Activated gamma-delta T cell treated with Interleukin-2 at 50 U/mL for 16 hours (primary cell): ENCODE measurements around the gene COPS9.

Source experiments
- DNase-seq: peaks from one replicate; pipeline ENCODE4 v3.0.0-alpha.2; 2020

COPS9 gene

DNA sequence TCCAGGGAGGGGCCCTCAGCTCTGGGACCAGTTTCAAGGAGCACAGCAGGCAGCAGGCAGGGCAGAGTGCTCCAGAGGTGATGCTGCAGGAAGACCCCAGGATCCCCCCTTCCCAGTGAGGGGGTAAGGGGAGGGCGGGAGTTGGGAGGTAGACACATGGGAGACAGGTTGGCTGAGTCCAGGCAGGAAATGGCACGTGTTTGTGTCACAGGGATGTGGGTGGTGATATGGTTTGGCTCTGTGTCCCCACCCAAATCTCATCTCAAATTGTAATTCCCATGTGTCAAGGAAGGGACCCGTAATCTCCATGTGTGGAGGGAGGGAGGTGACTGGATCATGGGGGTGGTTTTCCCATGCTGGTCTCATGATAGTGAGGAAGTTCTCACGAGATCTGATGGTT, 29.6 kb upstream of the COPS9 start:
- no peak for DNase-seq

DNA sequence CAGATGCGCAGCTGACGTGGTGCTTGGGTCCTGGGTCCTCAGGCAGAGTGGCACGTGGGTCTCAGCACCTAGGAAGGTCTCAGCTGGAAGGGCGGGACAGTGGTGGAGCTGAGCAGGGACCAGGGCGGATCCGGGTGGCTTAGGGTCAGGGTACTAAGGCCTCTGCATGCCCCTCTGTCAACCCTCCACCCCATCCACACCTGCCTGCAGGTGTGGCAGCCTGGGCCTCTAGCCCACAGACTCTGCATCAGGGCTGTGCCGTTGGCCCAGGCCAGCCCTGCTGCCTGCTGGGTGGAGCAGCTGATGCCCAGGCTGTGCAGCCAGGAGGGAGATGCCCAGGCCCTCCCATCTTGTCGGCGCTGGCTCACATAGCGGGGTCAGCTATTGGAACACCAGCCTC, 28.9 kb upstream of the COPS9 start:
- DNase-seq: no peak

DNA sequence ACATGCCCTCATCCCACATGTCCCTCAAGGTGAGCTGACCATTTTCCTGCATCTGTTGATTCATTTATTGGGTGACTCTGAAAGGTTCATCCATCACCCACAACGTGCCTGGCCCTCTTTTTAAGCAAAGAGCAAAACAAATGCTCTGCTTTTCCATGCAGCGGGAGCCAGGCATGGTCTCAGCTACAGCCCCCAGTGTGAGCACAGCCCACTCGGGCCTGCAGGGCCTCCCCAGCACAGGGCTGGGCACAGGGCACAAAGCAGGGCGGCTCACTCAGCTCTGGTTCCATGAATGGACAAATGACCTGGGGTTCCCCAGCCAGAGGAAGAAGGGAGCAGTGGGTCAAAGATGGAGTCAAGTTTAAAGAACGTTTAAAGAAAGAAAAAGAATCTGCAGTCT, 28.5 kb upstream of the COPS9 start:
- DNase-seq: no peak

DNA sequence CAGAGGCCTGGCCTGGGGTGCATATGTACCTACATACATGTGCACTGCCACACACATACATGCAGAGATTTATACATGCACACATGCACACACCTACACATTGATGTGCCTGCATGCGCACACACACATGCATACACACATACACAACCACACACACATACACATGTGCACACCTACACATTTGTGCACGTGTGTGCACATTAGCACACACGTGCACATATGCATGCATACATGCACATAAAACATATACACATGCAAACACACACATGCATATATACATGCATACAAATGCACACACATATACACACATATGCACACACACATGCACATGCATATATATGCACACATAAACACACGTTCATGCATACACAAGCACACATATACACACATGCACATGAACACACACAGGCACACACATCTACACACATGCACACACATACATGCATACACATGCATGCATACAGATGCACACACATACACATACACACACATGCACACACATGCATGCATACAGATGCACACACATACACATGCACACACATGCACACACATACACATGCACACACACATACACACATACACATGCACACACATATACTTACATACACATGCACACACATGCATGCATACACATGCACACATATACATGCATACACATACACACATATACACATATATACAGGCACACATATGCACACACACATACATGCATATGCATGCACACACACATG, 27.9 kb upstream of the COPS9 start:
- DNase-seq: no peak

DNA sequence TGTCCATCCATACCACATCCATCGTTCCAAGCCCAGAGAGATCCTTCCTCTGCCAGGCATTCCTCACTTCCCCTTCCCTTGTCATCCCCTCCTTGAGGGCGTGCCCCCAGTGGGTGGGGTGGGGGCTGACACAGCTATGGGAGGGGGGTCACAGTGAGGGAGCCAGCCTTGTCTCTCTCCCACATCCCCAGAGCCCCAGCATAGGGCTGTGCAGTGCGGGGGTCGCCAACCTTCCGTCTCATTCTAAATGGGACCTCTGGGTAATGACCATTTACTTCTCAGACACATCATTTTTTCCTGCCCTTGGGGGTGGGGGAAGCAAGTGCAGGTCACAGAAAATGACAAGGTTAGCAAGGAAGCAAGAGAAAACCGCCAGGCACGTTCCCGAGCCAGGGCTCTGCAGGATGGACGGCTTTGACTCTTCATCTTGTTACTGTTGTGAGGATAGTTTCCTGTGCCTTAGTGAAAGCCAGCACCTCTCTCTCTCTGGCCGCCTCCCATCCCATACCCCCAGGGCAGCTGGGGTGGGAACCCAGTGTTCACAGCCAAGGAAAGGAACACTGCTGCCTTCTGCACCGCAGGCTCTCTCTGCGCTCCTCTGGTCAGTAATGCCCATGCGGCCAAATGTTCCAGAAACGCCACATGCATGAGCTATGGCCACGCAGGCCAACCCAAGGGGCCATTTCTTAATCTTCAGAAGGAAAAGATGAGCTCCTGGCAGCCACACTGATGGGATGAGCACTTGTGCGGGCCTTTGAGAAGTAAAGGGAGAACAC, 27.0 kb upstream of the COPS9 start:
- no peak for DNase-seq

DNA sequence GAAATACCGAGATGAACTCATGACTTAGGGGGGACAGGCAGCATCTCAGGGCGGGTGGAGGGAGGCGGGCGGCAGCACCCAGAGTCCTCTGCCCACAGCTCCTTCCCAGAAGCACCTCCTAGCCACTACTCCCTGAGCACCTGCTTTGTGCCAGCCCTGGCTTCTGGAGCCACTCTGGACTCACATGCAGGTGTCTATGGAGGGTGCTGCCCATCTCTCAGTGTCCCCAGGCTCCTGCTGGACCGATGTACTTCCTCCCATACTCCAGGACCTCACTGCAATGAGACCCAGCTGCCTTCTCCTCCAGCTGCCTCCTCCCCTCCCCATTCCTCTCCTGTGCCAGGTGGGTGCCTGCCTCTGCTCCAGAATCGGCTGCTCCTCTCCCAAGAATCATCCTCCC, 26.4 kb upstream of the COPS9 start:
- DNase-seq: no peak

DNA sequence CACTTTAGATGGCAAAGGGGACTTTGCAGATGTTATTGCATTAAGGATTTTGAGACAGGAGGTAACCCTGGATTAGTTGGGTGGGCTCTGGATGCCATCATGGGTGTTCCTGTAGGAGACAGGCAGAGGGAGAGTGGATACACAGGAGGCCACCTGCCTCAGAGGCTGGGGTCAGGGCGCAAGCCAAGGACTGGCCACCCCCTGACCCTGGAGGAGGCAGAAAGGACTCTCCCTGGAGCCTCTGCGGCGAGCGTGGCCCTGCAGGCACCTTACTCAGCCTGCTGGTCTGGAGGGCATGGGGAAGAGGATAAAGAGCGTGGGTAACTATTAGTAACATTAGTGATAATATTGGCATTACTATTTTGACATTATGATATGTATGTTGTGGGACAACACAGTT, 25.9 kb upstream of the COPS9 start:
- DNase-seq: no peak

DNA sequence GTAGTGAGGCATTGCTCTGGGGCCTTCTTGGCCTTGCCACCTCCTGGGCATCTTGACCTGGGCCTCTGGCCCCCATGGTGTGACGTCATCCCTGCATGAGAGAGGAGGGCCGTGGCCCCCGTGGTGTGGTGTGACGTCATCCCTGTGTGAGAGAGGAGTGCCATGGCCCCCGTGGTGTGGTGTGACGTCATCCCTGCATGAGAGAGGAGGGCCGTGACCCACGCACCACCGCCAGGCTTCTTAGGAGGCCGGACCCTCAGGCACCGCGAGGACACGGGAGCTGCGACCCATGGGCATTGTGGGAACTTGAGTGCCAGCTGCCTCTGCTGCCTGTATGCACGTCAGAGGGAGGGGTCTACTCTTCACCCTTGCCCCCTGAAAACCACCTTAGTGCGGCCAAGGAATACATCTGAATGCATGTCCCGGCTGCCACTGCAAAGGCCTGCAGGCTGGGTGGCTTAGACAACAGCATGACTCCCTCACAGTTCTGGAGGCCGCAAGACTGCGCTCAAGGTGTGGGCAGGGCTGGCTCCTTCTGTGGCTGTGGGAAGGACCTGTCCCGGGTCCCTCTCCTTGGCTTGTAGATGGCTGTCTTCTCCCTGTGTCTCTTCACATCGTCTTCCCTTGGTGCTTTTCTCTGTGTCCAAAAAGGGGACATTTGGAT, 25.1 kb upstream of the COPS9 start:
- no peak for DNase-seq

DNA sequence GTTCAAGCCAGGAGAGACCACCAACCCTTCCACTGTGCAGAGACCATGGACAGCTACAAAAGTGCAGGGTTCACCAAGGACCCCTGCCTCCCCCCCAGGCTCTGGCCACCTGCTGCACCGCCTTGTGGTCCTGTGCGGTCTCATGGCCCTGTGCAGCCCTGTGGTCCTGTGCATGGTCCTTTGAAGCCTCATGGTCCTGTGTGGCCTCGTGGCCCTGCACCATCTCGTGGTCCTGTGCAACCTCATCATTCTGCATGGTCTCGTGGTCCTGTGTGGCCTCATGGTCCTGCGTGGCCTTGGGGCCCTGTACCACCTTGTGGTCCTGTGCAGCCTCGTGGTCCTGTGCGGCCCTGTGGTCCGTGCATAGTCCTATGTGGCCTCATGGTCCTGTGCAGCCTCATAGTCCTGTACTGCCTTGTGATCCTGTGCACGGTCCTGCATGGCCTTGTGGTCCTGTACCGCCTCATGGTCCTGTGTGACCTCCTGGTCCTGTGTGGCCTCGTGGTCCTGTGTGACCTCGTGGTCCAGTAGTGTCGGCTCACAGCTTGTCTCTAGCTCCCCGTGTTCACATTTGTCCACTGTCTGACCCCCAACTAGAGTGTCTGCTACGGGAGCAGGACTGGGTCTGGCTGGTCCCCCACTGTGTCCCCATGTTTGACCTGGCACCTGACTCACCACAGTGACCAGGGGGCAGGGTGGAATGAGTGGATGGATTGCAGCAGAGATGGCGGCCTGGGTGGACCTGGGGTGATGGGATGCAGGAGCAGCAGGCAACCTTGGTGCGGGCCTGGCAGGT, 24.4 kb upstream of the COPS9 start:
- no peak for DNase-seq

DNA sequence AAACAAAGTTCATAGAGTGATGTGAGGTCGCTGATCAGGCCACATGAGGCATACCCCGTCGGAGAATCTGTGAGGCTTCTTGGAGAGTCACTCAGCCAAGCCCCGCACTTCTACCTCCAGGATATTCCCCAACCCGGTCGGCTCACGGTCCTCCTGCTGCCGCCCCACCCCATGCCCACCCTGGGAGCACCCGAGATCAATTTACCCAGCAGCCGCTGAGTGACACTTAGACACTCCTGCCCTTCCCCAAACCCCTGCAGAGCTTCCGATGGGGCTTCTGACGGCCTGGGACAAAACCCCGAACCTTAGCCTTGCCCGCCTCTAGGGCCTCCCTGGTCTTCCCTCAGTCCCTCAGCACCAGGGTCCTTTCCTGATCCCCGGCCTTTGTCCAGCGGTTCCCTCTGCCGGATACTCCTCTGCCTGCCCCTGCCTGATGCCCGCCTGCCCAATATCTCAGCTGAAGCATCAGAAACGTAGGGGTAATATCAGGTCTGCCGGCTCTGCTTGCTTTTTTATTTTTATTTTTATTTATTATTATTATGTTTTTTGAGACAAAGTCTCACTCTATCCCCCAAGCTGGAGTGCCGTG, 23.2 kb upstream of the COPS9 start:
- DNase-seq: no peak

DNA sequence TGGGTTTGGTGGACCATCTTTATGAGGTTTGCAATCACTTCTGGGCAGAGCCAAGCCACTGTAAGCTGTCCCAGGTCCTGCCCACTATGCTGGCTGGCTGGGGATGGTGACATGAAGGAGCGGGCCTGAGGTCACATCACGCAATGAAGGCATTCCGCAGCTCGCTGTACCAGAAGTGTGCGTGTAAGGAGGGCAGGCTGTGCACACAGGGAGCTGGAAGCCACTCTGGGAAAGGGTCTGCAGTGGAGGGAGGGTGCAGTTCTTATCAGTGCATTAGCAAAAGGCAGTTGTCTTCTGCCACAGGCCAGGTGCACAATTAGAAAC, 21.0 kb upstream of the COPS9 start:
- no peak for DNase-seq

DNA sequence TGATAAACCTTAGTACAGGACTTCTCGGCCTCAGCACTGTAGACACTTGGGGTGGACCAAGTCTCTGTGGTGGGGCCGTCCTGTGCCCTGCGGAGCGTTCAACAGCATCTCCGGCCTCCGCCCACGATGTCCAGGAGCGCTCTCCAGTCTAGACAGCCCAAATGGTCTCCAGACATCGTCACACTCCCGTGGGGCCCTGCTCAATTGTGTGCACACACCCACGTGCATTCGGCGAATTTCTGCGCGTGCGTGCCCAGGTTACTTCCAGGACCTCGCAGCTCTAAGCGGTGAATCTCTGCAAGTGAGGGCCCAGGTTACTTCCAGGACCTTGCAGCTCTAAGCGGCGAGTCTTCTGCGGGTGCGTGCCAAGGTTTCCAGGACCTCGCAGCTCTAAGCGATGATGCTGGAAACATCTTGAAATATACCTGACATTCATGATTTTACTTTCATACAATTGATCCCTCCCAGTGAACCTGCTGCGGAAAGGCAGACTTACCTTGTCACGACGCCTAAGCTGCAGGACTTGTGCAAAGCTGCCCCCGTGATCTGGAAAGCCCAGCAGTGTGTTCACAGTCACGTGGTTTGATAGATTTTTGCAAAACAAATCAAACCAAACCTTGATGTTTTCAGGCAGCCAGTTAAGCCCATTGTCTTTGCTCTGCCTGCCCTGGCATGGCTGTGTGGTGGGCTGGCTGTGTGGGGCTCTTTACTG, 20.5 kb upstream of the COPS9 start:
- DNase-seq: no peak

DNA sequence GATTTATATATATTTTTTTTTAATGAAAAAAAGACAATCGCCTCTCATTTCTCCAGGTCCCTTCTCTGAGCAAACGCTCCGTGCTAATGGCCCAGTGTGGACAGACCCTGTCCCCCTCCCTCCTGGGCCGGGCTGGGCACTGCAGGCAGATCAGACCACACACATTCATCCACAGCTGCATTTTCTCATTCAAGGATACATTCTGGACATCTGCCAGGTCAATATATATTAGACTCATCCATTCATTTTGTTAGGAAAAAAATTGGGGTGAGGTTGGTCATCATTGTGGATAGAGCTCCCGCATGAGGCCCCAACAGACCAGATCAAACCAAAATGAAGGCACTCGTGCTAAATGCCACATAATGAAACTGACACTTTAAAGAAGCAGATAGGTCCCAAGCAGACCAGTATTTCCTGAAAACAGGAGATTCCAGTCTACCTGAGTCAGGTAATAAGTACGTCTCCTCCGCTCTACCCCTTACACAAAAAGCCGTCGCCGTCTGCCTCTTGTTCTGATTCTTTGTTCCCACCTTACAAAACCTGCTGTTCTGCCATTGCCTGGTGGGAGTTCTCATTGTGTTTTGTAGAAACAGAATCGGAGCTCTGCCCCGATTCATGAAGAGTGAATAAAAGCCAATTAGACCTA, 19.8 kb upstream of the COPS9 start:
- DNase-seq: no peak

DNA sequence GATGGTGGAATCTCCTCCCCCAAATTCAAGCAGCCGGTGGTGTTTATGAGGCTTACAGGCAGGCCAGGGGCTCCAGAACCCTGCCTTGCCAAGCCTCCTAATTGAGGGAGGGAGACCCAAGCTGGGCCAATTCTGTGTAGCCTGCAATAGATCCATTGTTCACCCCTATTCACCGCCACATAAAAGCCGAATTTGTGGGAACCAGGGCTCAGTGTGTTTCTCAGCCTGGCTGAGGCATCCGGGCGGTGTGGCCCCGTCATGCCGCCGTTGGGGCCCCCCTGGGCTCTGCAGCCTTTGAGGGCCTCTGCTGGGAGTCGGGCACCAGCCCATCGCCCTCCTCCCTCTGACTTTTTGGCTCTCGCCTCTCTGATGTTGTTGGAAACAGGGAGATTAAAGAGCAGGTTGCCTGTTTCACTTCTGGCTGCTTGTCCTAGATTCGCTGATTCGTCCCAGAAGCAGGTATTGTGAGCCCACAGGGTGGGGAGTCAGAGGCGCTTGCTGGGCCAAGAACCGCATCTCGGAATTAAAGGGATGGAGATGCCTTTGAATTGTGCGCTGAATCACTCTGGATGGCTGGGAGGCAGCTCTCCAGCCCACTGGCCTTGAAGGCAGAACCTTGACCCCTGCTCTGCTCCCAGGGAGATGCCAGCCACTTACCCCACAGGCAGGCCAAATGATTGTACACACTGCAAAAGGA, 19.1 kb upstream of the COPS9 start:
- no peak for DNase-seq

DNA sequence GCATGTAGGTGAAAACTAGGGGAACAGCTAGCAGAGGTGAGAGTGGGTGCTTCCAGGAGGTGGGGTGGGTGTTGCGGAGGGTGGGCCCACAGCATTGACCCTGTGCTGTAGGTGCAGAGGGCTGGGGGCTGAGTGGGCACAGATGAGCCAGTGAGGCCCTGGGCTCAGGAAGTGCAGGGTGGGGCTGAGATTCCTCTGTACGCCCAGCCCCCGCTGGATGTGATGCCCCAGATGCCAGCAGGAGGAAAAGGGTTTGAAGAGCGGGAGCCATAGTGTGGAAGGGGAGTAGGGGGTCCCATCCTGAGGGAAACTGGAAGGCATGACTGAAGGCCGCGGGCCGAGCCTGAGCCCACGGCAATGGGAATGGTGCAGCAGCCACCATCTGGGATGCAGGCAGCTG, 18.5 kb upstream of the COPS9 start:
- DNase-seq: no peak

DNA sequence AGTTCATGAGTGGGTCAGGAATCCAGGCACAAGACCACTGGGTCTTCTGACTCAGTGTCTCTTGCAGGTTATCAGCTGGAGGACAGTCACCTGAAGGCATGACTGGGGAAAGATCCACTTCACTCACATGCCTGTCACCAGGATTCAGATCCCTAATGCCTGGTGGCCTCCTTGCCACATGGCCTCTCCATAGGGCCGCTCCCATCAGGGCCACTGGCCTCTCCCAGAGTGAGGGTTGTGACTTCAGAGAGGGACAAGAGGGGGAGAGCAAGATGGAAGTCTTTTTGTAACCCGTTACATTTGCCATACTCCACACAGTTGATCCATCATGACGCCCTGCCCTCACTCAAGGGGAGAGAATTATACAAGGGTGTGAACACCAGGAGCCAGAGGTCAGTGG, 17.3 kb upstream of the COPS9 start:
- no peak for DNase-seq

DNA sequence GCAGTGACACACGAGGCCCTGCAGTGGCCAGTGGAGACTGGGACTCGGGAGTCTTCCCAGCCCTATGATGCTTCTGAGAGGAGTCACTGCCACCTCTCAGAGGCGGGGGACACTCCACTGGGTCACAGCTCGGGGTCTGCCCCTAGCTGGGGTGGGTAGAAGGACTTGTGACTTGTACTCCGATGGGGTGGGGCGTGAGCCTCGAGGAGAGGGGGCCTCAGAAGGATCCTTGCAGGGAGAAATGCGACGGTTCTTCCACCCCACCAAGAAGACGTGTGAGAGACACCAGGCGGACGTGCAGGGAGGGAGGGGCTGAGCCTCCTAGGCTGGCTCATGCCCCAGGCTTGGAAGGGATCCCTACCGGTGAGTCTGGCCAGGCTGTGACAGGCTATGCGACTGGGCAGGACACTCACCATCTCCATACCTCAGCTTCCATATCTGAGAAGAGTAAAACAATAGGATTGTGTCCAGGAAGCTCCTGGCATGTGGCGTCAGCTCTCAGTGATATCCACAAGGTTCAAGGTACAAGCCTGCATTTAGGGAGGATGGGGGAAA, 15.4 kb upstream of the COPS9 start:
- DNase-seq: no peak

DNA sequence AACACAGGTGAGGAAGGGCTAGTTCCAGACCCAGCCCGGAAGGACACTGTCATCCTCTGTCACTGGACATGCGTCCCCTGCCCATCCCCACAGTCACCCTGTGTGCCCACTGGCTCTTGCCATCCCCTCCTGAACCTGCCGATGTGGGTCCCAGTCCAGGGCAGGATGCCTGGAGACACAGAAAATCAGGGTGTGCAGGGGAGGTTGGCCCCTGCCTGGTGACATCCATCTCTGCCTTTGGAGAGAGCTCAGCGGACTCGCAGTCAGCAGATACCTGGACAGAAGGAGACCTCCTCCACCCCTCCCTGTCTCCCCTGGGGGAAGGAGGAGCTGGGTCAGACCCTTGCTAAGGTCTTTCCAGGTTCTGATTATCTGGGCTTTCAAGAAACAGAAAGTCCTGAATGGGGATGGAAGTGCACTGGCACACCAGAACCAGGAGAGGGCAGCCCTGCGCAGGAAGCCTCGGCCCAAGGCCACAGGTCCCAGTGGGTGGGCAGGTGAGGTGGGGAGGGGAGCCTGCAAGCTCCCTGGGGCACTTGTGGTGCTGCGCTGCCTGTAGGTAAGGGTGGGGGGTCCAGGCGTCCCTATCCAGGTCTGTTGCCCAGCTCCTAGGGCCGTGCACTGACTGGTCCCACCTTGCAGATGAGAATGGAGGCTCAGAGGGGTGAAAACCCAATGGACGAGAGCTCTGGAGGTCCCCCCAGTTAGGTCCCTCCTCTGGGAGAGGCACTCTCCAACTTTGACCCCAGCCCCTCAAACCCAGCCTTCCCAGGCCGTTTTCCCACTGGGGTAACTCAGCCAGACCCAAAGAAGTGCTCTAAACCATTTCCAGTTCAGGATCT, 14.1 kb upstream of the COPS9 start:
- DNase-seq: no peak

DNA sequence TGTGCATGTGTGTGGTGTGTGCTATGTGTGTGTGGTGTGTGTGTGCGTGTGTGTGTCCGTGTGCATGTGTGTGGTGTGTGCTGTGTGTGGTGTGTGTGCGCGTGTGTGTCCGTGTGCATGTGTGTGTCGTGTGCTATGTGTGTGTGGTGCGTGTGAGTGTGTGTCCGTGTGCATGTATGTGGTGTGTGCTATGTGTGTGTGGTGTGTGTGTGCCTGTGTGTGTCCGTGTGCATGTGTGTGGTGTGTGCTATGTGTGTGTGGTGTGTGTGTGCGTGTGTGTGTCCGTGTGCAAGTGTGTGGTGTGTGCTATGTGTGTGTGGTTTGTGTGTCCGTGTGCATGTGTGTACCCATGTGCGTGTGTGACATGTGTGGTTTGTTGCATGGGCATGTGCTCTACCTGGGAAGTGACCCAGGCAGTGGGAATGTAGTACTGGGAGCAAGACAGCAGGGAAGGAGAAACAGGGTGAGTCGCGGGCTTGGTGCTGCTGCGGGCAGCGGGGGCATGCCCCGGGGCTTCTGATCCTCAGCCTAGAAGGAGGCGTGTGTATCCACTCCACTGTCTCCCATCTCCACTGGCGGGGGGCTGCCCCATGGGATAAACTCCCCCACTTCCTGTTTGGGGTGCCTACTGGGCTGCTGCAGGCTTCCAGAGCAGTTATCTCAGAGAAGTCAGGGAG, 11.9 kb upstream of the COPS9 start:
- no peak for DNase-seq
